ENCODE results near the gene UBIAD1. TPM values are rescaled to one million over a fixed set of nuclear protein-coding genes. Genes with fewer than 3 reads are reported as not detected.

The UBIAD1 gene
- total and polyA plus RNA-seq, 2 donors (not counting 1 experiment from before 2014, with no cell fraction given): 17.8 to 28.1 TPM

GRCh38 chr1:11314959-11315358 lies 42.0 kb downstream of the UBIAD1 start:
- ChIA-PET POLR2A (no interaction called here), CTCF (interaction anchor here (0.9 kb wide), 1 partner anchor 11 kb away, joined by 3 read pairs; no protein-coding TSS in a partner anchor)
- Histone ChIP-seq H3K9ac (ENCODE audit: low read length) (no peak overlapping the region), H3K79me2 (ENCODE audit: control insufficient read depth, insufficient read depth, low read length) (no peaks in the 10 kb centered on the region), H3K27me3 (replicated peaks in 1 of 4; ENCODE audit: control extremely low read depth in 1 of 4, control insufficient read depth in 3 of 4, insufficient read depth in 4 of 4, low read length in 3 of 4) (peaks cover 0 to 12% (median 3%) of the 10 kb centered on the region in 4 experiments), H4K20me1 (ENCODE audit: control insufficient read depth, insufficient read depth, low read length, poor library complexity, severe bottlenecking) (no peaks in the 10 kb centered on the region), H3K4me3 (ENCODE audit: control extremely low read depth in 1 of 5, extremely low read depth in 1 of 5, insufficient read depth in 1 of 5, low read depth in 2 of 5, low read length in 4 of 5) (no peak overlapping the region), H3K4me1 (ENCODE audit: control insufficient read depth in 2 of 2, insufficient read depth in 2 of 2, low read length in 2 of 2) (peaks cover 0 to 1% of the 10 kb centered on the region in 2 donors), H3K36me3 (replicated peaks in 1 of 2; ENCODE audit: control extremely low read depth in 1 of 2, control insufficient read depth in 1 of 2, extremely low read depth in 1 of 2, insufficient read depth in 2 of 2, low read length in 1 of 2) (no peaks in the 10 kb centered on the region), H2AFZ (ENCODE audit: insufficient read depth, low read depth, low read length, poor library complexity, severe bottlenecking) (no peak overlapping the region), H3K9me3 (ENCODE audit: control extremely low read depth in 1 of 3, control insufficient read depth in 2 of 3, insufficient read depth in 1 of 3, low read length in 2 of 3) (peaks cover 0 to under 1% (median 0%) of the 10 kb centered on the region in 3 donors), H3K27ac (ENCODE audit: low read length in 2 of 2) (no peak overlapping the region), H3K4me2 (replicated peaks; ENCODE audit: low read depth, low read length, poor library complexity, severe bottlenecking) (no peak overlapping the region)
- DNase-seq (no peak), ATAC-seq (ENCODE audit: low read depth) (no peak)
- no peaks in the 10 kb centered on the region for H3K9me3 Mint-ChIP-seq (ENCODE audit: insufficient read depth)
- WGBS (ENCODE audit: insufficient coverage): 86% methylated on average over 5 of the region's 8 CpGs
- TF ChIP-seq EZH2 (IDR thresholded peaks at IDR 0.05; ENCODE audit: borderline replicate concordance, insufficient read depth, low read depth, low read length, poor library complexity, severe bottlenecking) (no peak), CTCF (IDR thresholded peaks at IDR 0.05) (no peak)
- H3K27me3 Mint-ChIP-seq: peaks cover 6% of the 10 kb centered on the region
- H3K4me1 Mint-ChIP-seq: no peaks in the 10 kb centered on the region
- no peak overlapping the region for H3K4me3 Mint-ChIP-seq
- no peak overlapping the region for H3K27ac Mint-ChIP-seq
- intact Hi-C loops (cut with micrococcal nuclease): no loop called here

- Histone ChIP-seq H3K9ac (ENCODE audit: low read length) (no peak overlapping the region), H3K27ac (ENCODE audit: low read length in 2 of 2) (no peak overlapping the region), H2AFZ (ENCODE audit: insufficient read depth, low read depth, low read length, poor library complexity, severe bottlenecking) (no peak overlapping the region), H3K9me3 (ENCODE audit: control extremely low read depth in 1 of 3, control insufficient read depth in 2 of 3, insufficient read depth in 1 of 3, low read length in 2 of 3) (peaks cover 0 to 5% (median 0%) of the 10 kb centered on the region in 3 donors), H3K4me2 (replicated peaks; ENCODE audit: low read depth, low read length, poor library complexity, severe bottlenecking) (no peak overlapping the region), H3K79me2 (ENCODE audit: control insufficient read depth, insufficient read depth, low read length) (no peaks in the 10 kb centered on the region), H3K27me3 (replicated peaks in 1 of 4; ENCODE audit: control extremely low read depth in 1 of 4, control insufficient read depth in 3 of 4, insufficient read depth in 4 of 4, low read length in 3 of 4) (peaks cover 0 to 19% (median 4%) of the 10 kb centered on the region in 4 experiments), H4K20me1 (ENCODE audit: control insufficient read depth, insufficient read depth, low read length, poor library complexity, severe bottlenecking) (no peaks in the 10 kb centered on the region), H3K4me3 (ENCODE audit: control extremely low read depth in 1 of 5, extremely low read depth in 1 of 5, insufficient read depth in 1 of 5, low read depth in 2 of 5, low read length in 4 of 5) (no peak overlapping the region), H3K36me3 (replicated peaks in 1 of 2; ENCODE audit: control extremely low read depth in 1 of 2, control insufficient read depth in 1 of 2, extremely low read depth in 1 of 2, insufficient read depth in 2 of 2, low read length in 1 of 2) (no peaks in the 10 kb centered on the region), H3K4me1 (ENCODE audit: control insufficient read depth in 2 of 2, insufficient read depth in 2 of 2, low read length in 2 of 2) (peaks cover 0 to 5% of the 10 kb centered on the region in 2 donors)
- H3K9me3 Mint-ChIP-seq (ENCODE audit: insufficient read depth): no peaks in the 10 kb centered on the region
- ChIA-PET POLR2A (interaction anchor here (0.7 kb wide), 1 partner anchor 66 kb away, joined by 6 read pairs; no protein-coding TSS in a partner anchor), CTCF (interaction anchor here (0.8 to 2.4 kb wide), 4 partner anchors 28 to 403 kb away, joined by 3 to 7 read pairs (median 3); no protein-coding TSS in a partner anchor)
- peaks cover 10% of the 10 kb centered on the region for H3K27me3 Mint-ChIP-seq
- no peak overlapping the region for H3K27ac Mint-ChIP-seq
- DNase-seq (no peak), ATAC-seq (ENCODE audit: low read depth) (no peak)
- intact Hi-C loops (cut with micrococcal nuclease): no loop called here
- TF ChIP-seq EZH2 (IDR thresholded peaks at IDR 0.05; ENCODE audit: borderline replicate concordance, insufficient read depth, low read depth, low read length, poor library complexity, severe bottlenecking): no peak
- no peak for TF ChIP-seq CTCF (IDR thresholded peaks at IDR 0.05)
- 92% methylated on average over 3 of the region's 6 CpGs for WGBS (ENCODE audit: insufficient coverage)
- H3K4me1 Mint-ChIP-seq: peaks cover 4% of the 10 kb centered on the region
- H3K4me3 Mint-ChIP-seq: no peak overlapping the region
Observed at GRCh38 chr1:11316701-11317100, 43.7 kb downstream of the UBIAD1 start.
